Measurements from ENCODE around the gene FRG2C.
"Not testable (repeated sequence)": the region's sequence is repeated elsewhere in the genome, so short reads cannot be mapped to it uniquely, and the experiment has no call there.

The FRG2C gene

DNA sequence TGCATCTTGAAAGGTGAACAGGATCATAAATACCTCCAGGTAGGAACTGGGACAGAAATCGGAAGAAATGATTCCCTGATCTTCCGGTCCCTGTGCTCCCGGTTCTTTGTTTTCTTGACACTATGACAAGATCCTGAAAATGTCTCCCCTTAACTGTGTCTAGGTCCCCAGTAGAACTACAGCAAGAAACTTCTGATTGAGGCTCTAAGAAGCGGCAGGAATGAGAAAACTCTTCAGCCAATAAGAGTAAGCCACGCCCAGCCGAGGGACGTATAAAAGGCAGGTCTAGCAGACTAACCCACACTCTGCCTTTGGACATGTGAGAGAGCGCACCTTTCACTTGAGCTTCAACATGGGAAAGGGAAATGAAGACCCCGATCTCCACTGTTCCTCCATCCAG, at the start of gene FRG2C:
TSS of gene FRG2C (plus strand) at position 301 of the 400 bp plus-strand sequence. CDS start at position 353, 52 bp downstream.
- not testable (repeated sequence) for DNase-seq

DNA sequence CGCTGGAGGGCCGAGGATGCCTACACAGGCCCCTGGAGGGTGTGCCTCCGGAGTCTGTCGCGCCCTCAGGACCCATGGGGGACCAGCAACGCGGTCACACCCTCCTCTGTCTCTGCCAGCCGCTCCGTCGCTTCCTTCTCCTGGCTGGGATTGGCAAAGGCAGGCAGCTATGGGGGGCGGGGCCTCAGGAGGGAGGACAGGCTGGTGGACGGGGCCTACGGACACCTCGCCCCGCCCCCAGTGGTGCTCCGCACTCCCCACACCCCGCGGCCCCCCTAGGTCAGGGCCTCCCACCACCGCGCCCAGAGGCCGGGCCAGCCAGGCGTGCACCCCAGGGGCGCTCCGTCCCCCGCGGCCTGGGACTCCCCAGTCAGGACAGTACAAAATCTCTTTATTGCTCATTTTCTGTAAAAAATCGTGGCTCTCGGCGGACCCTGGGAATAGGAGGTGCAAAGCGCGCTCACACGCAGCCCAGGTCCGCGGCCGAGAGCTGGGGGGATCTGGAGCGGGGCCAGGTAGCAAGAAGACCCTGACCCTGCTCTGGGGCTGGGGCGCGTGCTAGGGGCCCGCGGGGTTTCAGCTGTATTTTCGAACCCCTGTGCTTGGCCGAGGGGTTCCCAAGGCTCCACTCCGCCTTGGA, 45.3 kb upstream of the FRG2C start:
- DNase-seq, result not testable (repeated sequence)

DNA sequence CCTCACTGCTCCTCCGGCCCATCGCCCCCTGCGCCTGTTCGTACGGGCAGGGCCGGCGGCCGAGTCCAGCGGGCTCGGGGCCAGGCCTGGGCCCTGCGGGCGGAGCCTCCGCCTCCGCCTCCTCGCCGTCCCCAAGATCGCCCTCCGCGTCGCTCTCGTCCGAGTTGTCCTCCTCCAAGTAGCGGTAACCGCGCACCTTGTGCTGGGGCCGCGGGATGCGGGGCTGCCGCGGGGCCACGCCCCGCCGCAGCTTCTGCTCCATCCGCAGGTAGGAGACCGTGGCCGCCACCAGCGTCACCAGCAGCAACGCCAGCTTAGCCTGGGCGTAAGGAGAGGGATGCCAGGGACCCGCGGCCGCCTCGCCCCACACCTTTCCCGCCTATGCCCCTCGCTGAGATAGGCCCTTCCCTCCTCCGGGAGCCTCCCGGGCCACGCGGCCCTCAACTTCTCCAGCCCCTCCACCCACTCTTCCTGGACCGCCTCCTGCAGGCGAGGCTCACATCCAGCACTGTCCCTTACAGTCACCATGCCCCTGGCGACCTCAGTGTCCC, 44.6 kb upstream of the FRG2C start:
- DNase-seq, result not testable (repeated sequence)

DNA sequence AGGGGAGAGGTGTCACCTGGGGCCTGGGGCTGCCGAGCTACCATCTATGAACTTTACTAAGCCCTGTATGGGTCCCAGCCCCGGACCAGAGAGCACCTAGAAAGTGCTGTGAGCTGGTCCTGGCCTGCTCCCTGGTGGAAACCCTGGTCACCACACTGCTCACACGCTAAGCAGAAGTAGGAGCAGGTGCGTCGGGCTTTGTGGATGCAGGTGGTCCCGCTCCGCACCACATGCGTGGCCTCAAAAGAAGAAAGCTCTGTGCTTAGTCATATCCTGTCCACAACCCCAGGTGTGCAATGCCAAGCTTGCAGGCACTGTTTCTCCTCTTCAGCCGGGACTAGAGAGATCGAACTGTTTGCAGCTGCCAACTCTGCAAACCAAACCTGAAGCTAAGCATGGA, 42.4 kb upstream of the FRG2C start:
- DNase-seq, result not testable (repeated sequence)

DNA sequence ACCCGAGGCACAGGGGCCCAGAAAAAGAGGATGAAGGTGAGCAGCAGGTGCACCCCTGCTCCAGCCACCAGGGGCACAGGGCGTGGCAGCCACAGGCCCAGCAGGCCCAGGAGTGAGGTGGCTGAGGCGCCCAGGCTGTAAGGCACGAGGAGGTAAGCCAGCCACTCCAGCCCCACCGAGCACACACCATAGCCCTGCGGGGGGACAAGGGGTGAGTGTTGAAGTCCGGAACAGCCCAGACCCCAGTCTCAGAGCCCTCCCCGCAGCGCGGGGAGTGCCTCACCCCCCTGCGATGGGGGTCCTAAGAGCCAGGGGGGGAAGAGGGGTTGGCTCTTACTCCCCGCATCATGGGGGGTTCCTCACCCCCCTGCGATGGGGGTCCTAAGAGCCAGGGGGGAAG, 40.5 kb upstream of the FRG2C start:
- not testable (repeated sequence) for DNase-seq

DNA sequence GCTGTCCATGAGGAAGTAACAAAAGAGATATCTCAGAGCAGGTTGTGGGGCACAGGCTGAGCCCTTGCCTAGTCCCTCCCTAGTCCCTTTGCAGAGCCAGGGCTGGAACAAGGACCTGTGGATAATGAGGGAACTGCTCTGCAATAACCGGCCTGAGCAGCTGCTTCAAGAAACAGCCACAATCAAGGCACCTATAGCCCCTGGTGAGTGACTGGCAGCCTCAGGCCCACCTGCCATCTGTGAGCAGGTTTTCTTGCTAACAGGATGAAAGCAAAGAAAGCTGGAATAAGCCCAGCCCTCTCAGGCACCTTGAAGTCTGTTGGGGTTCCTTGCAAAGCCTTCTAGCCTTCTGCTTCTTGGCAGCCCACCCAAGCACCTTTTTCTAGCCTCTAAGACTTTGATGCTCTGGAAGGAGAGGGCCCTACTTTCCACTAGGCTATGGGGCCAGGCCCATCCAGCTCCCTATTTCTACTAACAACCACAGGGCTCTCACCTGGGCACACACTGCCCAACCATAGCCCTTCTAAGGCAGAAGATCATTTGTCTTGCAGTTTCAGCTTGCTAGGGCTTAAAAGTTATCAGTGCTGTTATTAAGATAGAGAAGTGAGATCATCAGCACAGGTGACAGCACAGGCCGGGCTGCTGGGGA, 33.1 kb upstream of the FRG2C start:
- not testable (repeated sequence) for DNase-seq

DNA sequence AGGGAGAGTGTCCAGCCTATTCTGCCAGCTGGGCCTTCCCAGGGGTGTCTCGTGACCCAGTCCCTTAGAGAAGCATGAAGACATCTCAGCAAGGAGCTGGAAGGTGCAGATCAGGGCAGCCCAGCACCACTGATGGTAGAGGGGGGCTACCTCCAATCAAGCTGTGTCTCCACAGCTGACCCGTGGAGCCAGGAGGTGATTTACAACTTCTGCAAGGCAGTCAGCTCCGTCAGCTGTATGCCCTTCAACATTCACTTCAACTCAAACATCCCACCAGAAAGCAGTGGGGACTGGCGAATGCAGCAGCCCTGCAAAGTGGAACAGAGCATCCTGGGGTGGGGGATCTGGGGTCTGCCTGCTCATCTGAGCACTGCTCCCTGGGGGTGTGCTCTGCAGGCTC, 32.6 kb upstream of the FRG2C start:
- DNase-seq, result no peak

DNA sequence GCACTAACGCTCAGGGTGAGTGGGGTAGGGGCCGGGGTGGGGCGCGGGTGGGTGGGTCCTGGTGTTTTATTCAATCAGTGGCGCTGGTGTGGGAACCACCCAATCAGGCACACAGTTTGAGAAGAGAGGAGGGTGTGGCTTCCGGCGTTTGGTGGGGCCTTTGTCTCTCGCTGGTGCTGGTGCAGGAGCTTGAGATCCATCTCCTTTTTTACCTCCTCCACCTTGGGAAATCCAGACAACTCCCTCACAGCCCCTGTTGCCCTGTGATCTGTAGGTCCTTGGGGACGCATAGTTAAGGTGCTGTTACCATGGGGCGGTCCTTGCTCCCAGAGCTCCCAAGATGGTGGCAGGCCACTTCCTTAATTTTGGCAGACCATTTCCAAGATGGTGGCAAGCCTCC, 25.2 kb upstream of the FRG2C start:
- not testable (repeated sequence) for DNase-seq

DNA sequence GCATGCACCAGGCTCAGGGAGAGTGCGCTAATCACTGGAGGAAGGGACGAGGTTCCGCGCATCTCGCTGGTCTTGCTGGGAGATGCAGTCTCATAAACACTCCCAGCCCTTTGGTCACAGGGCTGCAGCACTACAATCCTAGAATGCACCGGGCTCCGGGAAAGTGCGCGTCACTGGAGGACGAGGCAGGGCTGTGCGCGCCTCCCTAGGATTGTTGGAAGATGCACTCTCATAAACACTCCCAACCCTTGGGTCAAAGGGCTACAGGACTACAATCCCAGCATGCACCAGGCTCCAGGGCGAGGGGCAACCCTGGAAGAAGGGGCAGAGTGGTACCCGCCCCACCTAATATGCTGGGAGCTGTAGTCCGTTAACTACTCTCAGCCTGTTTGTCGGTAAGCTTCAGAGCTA, 23.0 kb upstream of the FRG2C start:
- DNase-seq, result peak; percentile 64

DNA sequence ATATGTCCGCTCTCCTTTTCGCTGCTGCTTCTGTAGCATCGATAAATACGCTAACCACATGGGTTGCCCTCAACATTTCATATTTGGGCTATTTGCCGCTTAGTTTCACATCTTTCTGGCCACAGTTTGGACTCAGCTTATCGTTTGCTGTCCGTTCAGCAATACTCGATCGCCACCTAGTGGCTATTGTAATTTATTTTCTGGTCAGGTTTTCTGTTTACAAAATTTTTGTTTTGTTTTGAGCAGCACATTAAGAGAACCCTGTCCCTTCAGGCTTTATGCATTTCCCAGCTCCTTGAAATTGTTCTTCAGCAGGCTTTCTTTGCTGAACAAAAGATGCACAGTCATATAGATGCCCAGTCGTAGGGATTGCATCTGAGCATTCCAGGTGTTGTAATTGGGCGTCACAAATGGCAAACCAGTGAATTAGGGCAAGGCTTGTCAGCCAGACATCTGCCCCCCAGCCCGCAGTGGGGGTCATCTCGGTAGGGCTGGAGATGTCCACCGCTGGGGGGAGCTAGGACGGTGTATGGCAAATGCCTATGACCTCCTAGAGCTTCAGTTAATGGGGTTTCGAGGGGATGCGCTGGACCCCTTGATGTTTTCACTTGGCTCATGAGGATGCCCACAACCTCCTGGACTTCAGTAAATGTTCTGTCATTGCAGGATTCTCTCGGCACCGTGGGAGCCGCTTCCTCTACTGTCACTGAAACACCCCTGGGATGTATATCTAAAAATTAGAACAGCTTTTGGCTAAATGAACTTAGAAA, 20.9 kb upstream of the FRG2C start:
- not testable (repeated sequence) for DNase-seq

DNA sequence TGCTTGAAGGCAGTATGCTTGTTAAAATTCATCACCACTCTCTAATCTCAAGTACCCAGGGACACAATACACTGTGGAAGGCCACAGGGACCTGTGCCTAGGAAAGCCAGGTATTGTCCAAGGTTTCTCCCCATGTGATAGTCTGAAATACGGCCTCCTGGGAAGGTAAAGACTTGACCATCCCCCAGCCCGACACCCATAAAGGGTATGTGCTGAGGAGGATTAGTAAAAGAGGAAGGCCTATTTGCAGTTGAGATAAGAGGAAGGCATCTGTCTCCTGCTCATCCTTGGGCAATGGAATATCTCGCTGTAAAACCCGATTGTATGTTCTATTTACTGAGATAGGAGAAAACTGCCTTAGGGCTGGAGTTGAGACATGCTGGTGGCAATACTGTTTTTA, 18.6 kb upstream of the FRG2C start:
- DNase-seq, result not testable (repeated sequence)

DNA sequence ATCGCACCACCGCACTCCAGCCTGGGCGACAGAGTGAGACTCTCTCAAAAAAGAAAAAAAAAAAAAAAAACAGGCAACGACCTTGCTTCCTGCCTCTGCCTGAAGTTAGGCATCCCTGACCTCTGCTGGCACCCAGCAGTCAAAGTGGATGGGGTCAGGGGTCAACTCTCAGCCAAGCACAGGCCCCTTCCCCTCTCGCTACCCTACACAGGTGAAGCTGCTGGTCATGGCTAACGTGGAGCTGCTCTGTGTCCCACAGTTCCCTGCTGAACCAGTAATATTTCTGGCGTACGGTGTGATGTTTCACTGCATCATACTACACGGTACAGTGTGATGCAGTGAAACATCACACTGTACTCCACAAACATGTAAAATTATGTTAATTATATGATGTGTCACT, 13.9 kb upstream of the FRG2C start:
- no peak for DNase-seq

DNA sequence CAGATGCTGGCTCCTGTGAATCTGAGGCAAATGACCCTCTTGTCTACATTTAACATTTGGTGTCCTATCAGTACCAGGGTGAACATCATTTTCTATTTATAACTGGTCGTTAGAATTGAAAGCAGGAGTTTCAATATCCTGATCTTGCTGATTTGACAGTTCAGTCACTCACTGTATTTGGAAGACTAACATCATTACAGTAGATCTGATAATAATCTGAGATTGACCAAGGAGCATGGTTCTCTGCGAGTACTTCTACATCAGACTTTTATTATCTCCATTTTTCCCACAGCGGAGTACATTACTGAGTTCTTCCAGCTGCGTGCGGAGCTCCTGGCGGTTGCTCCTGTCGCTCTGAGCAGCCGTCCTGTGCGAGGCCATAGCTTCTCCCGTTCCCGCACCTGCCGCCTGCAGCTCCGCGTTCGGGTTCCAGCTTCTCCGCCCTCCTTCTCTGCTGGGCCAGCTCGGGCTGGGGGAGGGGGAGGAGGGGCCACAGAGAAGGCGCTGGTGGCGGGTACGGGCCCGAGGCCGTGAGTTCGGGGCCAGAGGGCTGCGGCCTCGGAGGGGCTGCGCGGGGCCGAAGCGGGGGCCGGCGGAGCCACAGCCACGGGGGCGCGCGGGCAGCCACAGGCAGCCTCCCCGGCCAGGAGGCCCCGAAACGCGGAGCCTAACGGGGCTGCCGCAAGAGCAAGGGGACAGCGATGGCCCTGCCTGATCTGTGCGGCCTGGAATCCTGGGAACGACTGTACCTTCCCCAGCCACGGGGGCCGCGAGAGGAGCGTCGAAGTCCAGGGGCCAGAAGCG, 8.8 kb upstream of the FRG2C start:
- DNase-seq, result not testable (repeated sequence)

DNA sequence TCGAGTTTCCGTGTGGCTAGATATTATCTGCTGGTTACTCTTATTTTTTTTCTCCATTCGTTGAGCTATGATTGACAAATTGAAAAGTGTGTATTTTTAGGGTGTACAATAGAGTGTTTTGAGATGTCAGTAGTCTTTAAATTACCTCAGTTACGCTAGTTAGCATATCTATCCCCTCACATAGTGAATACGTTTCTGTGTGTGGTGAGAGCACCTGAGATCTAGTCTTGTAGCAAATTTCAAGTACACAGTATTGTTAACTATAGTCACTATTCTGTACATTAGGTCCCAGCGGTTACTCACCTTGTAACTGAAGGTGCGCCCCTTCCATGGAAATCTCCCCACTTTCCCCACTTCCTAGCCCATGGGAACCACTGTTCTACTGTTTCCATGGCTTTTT, 8.2 kb upstream of the FRG2C start:
- DNase-seq, result not testable (repeated sequence)

DNA sequence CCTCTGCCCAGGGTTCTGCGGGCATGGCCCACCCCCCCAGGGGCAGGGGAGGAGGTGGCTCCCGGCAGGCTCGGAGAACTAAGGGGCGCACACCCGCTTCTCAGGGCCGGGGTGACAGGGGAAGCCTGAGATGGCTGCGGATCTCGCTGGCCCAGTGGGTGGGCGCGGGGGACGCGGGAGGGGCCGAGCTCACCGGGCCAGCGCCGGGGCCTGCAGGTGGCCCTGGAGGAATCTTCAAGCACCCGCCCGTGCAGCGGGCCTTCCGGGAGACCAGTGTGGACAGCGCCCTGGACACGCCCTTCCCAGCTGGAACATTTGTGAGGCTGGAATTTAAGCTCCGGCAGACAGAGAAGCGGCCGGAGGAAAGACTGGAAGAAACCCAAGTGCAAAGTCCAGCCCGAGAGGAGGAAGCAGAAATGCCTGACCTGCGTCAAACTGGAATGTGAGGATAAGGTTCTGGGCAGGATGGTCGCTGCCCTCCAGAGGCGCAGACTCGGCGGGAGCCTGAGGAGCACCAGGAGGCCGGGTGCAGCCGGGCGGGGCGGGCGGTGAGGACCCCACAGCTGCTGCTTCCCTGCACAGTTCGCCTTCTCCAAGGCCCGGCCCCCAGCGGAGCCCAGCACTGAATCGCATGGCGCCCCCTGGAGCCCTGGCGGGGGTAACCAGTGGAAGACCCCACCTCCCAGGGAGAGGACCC, 5.6 kb upstream of the FRG2C start:
- peak; percentile 9 for DNase-seq

DNA sequence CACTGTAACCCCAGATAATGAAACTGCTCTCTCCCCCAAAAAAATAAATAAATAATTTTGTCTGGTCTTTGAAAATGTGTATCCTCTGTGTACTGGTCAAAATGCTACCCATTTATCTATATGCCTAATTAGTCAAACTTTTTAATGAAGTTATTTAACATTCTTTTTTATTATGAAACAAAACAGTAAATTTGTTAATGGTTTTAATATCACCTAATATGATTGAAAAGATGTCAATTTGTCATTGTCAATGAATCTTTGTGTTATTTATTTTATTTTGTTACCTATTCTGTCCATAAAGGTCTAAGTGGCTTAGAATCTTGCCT, 5.1 kb upstream of the FRG2C start:
- not testable (repeated sequence) for DNase-seq

DNA sequence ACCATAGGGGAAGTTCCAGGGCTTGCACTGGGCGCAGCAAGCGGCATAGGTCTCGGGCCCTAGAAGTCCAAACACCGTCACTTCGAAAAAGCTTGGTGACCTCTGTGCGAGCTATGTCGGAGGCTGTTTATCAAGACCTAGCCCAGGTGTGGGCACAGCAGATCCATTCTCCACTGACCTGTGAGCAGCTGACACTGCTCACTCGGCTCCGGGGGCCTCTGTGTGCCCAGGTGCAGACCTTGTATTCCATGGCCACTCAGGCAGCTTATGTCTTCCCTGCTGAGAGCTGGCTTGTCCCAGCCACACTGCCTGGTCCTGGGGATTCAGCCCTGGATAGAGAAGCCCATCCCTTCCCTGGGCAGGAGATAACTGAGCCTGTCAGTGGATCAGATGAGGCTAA, 1.5 kb downstream of the FRG2C start:
- not testable (repeated sequence) for DNase-seq

DNA sequence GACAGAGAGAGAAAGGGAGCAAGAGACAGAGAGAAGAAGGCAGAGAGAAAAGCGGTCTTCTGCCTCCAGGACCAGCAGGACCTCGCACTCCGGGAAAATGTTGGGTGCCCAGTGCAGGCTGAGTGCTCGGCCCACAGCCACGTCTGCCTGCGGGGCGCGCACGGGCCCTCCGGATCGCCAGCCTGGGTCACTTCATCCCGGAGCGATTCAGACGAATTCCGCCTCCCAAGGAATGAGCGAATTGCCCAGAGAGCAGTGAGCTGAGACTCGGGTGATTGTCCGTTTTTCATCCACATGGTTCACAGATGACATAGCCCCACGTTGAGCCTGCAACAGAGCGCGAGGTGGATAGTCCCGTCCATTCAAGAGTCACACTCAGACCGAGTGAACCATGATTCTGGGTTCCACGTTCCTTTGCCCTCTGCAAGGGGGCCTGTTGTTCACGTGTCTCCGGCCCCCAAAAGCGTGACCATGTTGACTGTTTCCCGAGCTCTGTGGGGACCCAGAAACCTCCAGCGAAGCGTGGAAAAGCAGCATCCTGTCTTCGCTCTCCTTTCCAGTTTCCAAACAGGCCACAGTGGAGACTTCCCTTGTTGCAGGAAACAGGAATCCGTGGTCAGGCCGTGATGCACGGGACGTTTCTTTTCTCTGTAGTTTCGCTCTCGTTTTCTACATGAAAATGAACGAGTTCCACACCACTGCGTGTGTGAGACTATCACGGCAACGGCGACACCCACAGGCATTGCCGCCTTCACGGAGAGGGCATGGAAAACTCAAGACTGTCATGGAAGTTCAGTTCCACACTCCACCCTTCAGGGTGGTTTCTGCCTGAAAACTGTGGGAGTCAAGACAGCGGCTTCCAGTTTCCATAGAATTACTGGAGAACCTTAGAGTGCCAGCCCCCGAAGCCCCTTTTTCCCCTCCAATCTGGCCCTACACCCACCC, 3.9 kb downstream of the FRG2C start:
- DNase-seq, result not testable (repeated sequence)

DNA sequence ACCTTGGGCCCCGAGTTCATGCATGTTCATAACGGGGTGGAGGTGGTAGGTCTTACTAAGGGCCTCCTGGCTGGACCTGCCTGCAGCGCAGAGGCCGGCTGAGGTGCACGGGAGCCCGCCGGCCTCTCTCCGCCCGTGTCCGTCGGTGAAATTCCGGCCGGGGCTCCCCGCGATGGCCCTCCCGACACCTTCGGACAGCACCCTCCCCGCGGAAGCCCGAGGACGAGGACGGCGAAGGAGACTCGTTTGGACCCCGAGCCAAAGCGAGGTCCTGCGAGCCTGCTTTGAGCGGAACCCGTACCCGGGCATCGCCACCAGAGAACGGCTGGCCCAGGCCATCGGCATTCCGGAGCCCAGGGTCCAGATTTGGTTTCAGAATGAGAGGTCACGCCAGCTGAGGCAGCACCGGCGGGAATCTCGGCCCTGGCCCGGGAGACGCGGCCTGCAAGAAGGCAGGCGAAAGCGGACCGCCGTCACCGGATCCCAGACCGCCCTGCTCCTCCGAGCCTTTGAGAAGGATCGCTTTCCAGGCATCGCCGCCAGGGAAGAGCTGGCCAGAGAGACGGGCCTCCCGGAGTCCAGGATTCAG, 4.7 kb downstream of the FRG2C start:
- DNase-seq, result peak; percentile 48
